Measurements from ENCODE around the gene BDKRB2. TPM values are rescaled to one million over a fixed set of nuclear protein-coding genes. Genes with fewer than 3 reads are reported as not detected.
A peak's percentile ranks its signal among the peaks of the same experiment; 100 is the strongest.

The BDKRB2 gene
- total and polyA plus RNA-seq, 2 experiments from 2014 or later = 12.4 to 14.4 TPM

- Histone ChIP-seq H4K20me1 (ENCODE audit: insufficient read depth) (no peaks in the 10 kb centered on the region), H3K4me1 (ENCODE audit: insufficient read depth) (peaks cover 32% of the 10 kb centered on the region), H3F3A (ENCODE audit: insufficient read depth) (peaks cover 18% of the 10 kb centered on the region), H3K27me3 (replicated peaks; ENCODE audit: insufficient read depth) (no peaks in the 10 kb centered on the region), H3K36me3 (ENCODE audit: low read depth) (no peaks in the 10 kb centered on the region), H3K4me3 (0 out of 2 replicates have a peak overlapping the region, but pooled peaks have one; percentile 9), H3K9me3 (ENCODE audit: low read depth) (no peaks in the 10 kb centered on the region), H2AFZ (no peak overlapping the region), H3K79me2 (ENCODE audit: insufficient read depth) (no peaks in the 10 kb centered on the region), H3K9ac (peak overlapping the region; percentile 63), H3K9me2 (ENCODE audit: insufficient read depth) (no peaks in the 10 kb centered on the region), H3K4me2 (ENCODE audit: unreplicated experiment) (peak overlapping the region; percentile 71), H3K27ac (peak overlapping the region; percentile 81)
- 4 to 7% methylated on average over 2 of the region's 2 CpGs for WGBS, 2 experiments (ENCODE audit: low coverage in 1 of 2, low lambda C conversion rate in 2 of 2, missing lambda C conversion rate in 2 of 2)
- in situ Hi-C loops (cut with MboI) = no loop called here
- no peak for TF ChIP-seq EZH2 (IDR thresholded peaks at IDR 0.05; ENCODE audit: insufficient read depth, poor library complexity, severe bottlenecking)
- no peak for TF ChIP-seq EZH2phosphoT487 (IDR thresholded peaks at IDR 0.05; ENCODE audit: insufficient read depth, low read depth)
- DNase-seq = peak; percentile 87
Measured at GRCh38 chr14:96176275-96176674, 28.4 kb upstream of the BDKRB2 start.

- Histone ChIP-seq H2AFZ (no peak overlapping the region), H3F3A (ENCODE audit: insufficient read depth) (peaks cover 18% of the 10 kb centered on the region), H3K9ac (peak overlapping the region; percentile 63), H3K9me3 (ENCODE audit: low read depth) (no peaks in the 10 kb centered on the region), H3K4me2 (ENCODE audit: unreplicated experiment) (peak overlapping the region; percentile 71), H3K79me2 (ENCODE audit: insufficient read depth) (no peaks in the 10 kb centered on the region), H4K20me1 (ENCODE audit: insufficient read depth) (no peaks in the 10 kb centered on the region), H3K9me2 (ENCODE audit: insufficient read depth) (no peaks in the 10 kb centered on the region), H3K27ac (peak overlapping the region; percentile 81), H3K4me3 (0 out of 2 replicates have a peak overlapping the region, but pooled peaks have one; percentile 9), H3K27me3 (replicated peaks; ENCODE audit: insufficient read depth) (no peaks in the 10 kb centered on the region), H3K4me1 (ENCODE audit: insufficient read depth) (peaks cover 32% of the 10 kb centered on the region), H3K36me3 (ENCODE audit: low read depth) (no peaks in the 10 kb centered on the region)
- no peak for TF ChIP-seq EZH2phosphoT487 (IDR thresholded peaks at IDR 0.05; ENCODE audit: insufficient read depth, low read depth)
- TF ChIP-seq EZH2 (IDR thresholded peaks at IDR 0.05; ENCODE audit: insufficient read depth, poor library complexity, severe bottlenecking) = no peak
- WGBS, 2 experiments (ENCODE audit: low coverage in 1 of 2, low lambda C conversion rate in 2 of 2, missing lambda C conversion rate in 2 of 2) = 13 to 14% methylated on average over 8 of the region's 8 CpGs
- DNase-seq = peak; percentile 93
- in situ Hi-C loops (cut with MboI) = no loop called here
Measured at GRCh38 chr14:96176811-96177211, 27.8 kb upstream of the BDKRB2 start.

GRCh38 chr14:96177766-96178375 is 26.8 kb upstream of the BDKRB2 start:
- in situ Hi-C loops (cut with MboI) = no loop called here
- Histone ChIP-seq H3K9ac (0 out of 2 replicates have a peak overlapping the region, but pooled peaks have one; percentile 10), H3K4me1 (ENCODE audit: insufficient read depth) (peaks cover 32% of the 10 kb centered on the region), H3K36me3 (ENCODE audit: low read depth) (no peaks in the 10 kb centered on the region), H3K9me3 (ENCODE audit: low read depth) (no peaks in the 10 kb centered on the region), H3F3A (ENCODE audit: insufficient read depth) (peaks cover 18% of the 10 kb centered on the region), H3K4me2 (ENCODE audit: unreplicated experiment) (peak overlapping the region; percentile 22), H3K4me3 (no peak overlapping the region), H3K27me3 (replicated peaks; ENCODE audit: insufficient read depth) (no peaks in the 10 kb centered on the region), H3K9me2 (ENCODE audit: insufficient read depth) (no peaks in the 10 kb centered on the region), H2AFZ (peak overlapping the region; percentile 51), H4K20me1 (ENCODE audit: insufficient read depth) (no peaks in the 10 kb centered on the region), H3K27ac (peak overlapping the region; percentile 81; the same call in 1 of the 2 replicates), H3K79me2 (ENCODE audit: insufficient read depth) (no peaks in the 10 kb centered on the region)
- WGBS, 2 experiments (ENCODE audit: low coverage in 1 of 2, low lambda C conversion rate in 2 of 2, missing lambda C conversion rate in 2 of 2) = 21 to 31% methylated on average over 10 of the region's 10 CpGs
- TF ChIP-seq EZH2phosphoT487 (IDR thresholded peaks at IDR 0.05; ENCODE audit: insufficient read depth, low read depth) = no peak
- no peak for TF ChIP-seq EZH2 (IDR thresholded peaks at IDR 0.05; ENCODE audit: insufficient read depth, poor library complexity, severe bottlenecking)
- DNase-seq = peak; percentile 34

GRCh38 chr14:96178461-96179321 is 25.9 kb upstream of the BDKRB2 start:
- Histone ChIP-seq H3K4me1 (ENCODE audit: insufficient read depth) (peaks cover 32% of the 10 kb centered on the region), H3K4me3 (no peak overlapping the region), H3K79me2 (ENCODE audit: insufficient read depth) (no peaks in the 10 kb centered on the region), H3K27ac (0 out of 2 replicates have a peak overlapping the region, but pooled peaks have one; percentile 81), H2AFZ (peak overlapping the region; percentile 51), H3K9me3 (ENCODE audit: low read depth) (no peaks in the 10 kb centered on the region), H3K9me2 (ENCODE audit: insufficient read depth) (no peaks in the 10 kb centered on the region), H3K9ac (0 out of 2 replicates have a peak overlapping the region, but pooled peaks have one; percentile 10), H3K4me2 (ENCODE audit: unreplicated experiment) (no peak overlapping the region), H3F3A (ENCODE audit: insufficient read depth) (peaks cover 18% of the 10 kb centered on the region), H4K20me1 (ENCODE audit: insufficient read depth) (no peaks in the 10 kb centered on the region), H3K36me3 (ENCODE audit: low read depth) (no peaks in the 10 kb centered on the region), H3K27me3 (replicated peaks; ENCODE audit: insufficient read depth) (no peaks in the 10 kb centered on the region)
- WGBS, 2 experiments (ENCODE audit: low coverage in 1 of 2, low lambda C conversion rate in 2 of 2, missing lambda C conversion rate in 2 of 2) = 67 to 73% methylated on average over 10 of the region's 10 CpGs
- in situ Hi-C loops (cut with MboI) = no loop called here
- no peak for TF ChIP-seq EZH2phosphoT487 (IDR thresholded peaks at IDR 0.05; ENCODE audit: insufficient read depth, low read depth)
- TF ChIP-seq EZH2 (IDR thresholded peaks at IDR 0.05; ENCODE audit: insufficient read depth, poor library complexity, severe bottlenecking) = no peak
- DNase-seq = peak; percentile 16

Data from GM23248 (cell line).